ENCODE results near the gene NUMBL. TPM values are rescaled to one million over a fixed set of nuclear protein-coding genes. Genes with fewer than 3 reads are reported as not detected.

Gene NUMBL
- total RNA-seq, 1 experiment from 2014 or later: 14.5 TPM

DNA sequence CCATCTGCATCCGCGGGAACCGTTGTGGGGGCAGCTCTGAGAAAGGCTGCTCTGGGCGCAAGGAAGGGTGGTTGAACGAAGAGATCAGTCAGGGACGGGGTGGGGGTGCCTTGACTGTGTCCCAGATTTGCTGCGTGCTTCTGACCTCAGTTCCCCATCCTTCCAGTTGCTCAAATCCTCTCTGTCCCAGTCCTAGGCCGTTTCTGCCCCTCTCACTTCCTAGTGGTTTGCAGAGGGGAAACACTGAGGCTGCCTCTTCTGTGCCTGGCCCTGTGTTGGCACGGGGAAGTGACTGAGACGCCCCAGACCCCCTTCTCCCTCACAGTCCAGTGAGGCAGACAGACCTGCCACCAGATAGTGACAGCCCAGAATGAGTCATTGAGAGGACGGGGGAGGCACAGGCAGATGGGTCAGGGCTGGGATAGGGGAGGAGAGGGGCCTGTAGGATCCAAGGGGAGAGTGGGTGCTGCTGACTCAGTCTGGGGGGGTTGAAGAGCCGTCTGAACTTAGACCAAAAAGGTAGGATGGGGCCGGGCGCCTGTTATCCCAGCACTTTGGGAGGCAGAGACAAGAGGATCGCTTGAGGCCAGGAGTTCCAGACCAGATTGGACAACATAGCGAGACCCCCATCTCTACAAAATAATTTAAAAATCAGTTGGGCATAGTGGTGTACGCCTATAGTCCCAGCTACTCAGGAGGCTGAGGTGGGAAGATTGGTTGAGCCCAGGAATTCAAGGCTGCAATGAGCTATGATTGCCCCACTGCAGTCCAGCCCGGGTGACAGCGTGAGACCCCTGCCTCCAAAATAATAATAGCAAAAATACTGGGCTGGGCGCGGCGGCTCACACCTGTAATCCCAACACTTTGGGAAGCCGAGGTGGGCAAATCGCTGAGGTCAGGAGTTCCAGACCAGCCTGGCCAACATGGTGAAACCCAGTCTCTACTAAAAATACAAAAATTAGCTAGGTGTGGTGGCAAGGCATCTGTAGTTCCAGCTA is 26.5 kb downstream of the NUMBL start:
- Histone ChIP-seq H3K79me2 (ENCODE audit: low read length) (no peaks in the 10 kb centered on the region), H3K9me3 (ENCODE audit: low read length) (no peaks in the 10 kb centered on the region), H3K4me1 (ENCODE audit: insufficient read depth, low read length) (peaks cover 19% of the 10 kb centered on the region), H2AFZ (ENCODE audit: low read length) (peak overlapping the region; percentile 97), H3K9me2 (replicated peaks; ENCODE audit: low read length) (no peaks in the 10 kb centered on the region), H3F3A (ENCODE audit: low read length, unreplicated experiment) (no peaks in the 10 kb centered on the region), H3K9ac (ENCODE audit: low read length) (no peak overlapping the region), H3K4me2 (ENCODE audit: low read length) (peak overlapping the region; percentile 97), H3K27me3 (ENCODE audit: low read length) (no peaks in the 10 kb centered on the region), H4K20me1 (ENCODE audit: low read length) (no peaks in the 10 kb centered on the region), H3K4me3 (ENCODE audit: low read length) (peak overlapping the region; percentile 82), H3K27ac (ENCODE audit: low read length) (no peak overlapping the region), H3K36me3 (ENCODE audit: low read depth, low read length) (peaks cover 5% of the 10 kb centered on the region; the same call in 1 of the 2 replicates)
- ATAC-seq: no peak
- DNase-seq: peak; percentile 26
- BruUV-seq (replicated peaks): no TSS peak
- intact Hi-C loops (cut with micrococcal nuclease): loop anchor here (5.0 to 10.0 kb wide), 3 partner anchors 53 to 153 kb away; partner anchors contain the start of genes COQ8B, EGLN2 and ITPKC
- TF ChIP-seq, protein P1, sequence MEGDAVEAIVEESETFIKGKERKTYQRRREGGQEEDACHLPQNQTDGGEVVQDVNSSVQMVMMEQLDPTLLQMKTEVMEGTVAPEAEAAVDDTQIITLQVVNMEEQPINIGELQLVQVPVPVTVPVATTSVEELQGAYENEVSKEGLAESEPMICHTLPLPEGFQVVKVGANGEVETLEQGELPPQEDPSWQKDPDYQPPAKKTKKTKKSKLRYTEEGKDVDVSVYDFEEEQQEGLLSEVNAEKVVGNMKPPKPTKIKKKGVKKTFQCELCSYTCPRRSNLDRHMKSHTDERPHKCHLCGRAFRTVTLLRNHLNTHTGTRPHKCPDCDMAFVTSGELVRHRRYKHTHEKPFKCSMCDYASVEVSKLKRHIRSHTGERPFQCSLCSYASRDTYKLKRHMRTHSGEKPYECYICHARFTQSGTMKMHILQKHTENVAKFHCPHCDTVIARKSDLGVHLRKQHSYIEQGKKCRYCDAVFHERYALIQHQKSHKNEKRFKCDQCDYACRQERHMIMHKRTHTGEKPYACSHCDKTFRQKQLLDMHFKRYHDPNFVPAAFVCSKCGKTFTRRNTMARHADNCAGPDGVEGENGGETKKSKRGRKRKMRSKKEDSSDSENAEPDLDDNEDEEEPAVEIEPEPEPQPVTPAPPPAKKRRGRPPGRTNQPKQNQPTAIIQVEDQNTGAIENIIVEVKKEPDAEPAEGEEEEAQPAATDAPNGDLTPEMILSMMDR (conservative IDR thresholded peaks at IDR 0.05; ENCODE audit: low read depth, low read length): no peak
- ChIA-PET CTCF (interaction anchor here (0.6 kb wide), 1 partner anchor 17 kb away, joined by 3 read pairs; no protein-coding TSS in a partner anchor), POLR2A (ENCODE audit: unreplicated experiment) (interaction anchor here (0.6 kb wide), 1 partner anchor 14 kb away, joined by 5 read pairs; no protein-coding TSS in a partner anchor)

DNA sequence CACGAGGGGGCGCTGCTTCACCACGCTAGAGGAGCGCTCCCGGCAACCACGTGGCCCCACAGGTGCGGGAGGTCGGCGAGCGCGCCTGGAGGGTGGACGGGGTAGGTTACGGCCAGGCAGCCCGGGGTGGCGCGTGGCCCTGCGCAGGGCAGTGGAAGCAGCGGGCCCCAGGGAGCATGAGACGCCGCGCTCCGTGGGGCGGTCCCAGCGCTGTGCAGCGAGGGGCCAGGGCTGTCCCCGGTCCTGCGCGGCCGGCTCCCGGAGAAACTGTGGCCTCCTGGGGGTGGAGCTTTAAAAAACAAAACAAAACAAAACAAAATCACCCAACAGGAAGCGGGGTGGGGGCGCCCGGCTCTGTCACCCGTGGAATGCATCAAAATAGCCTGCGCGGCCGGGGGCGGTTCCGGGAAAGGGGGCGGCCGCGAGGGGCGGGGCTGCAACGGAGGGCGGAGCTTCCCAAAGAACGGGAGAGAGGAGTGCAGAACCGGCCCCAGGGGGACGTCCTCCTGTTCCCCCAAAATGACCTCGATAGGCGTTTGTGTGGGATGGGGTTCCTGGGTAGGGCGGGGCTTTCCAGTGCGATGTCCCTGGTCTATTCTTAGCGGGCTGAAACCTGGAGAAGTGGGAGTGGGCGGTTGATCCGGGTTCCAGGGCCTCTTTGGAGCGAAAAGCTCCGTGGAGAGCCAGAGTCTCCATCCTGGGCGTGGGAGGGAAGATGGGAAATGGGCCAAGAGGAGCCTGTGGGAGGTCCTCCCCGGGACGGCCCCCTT is 27.3 kb downstream of the NUMBL start:
- Histone ChIP-seq H3K9me2 (replicated peaks; ENCODE audit: low read length) (no peaks in the 10 kb centered on the region), H3K27ac (ENCODE audit: low read length) (peak overlapping the region; percentile 47), H3K9ac (ENCODE audit: low read length) (peak overlapping the region; percentile 76), H3K36me3 (ENCODE audit: low read depth, low read length) (no peaks in the 10 kb centered on the region), H3K4me2 (ENCODE audit: low read length) (peak overlapping the region; percentile 97), H4K20me1 (ENCODE audit: low read length) (no peaks in the 10 kb centered on the region), H3K27me3 (ENCODE audit: low read length) (no peaks in the 10 kb centered on the region), H3F3A (ENCODE audit: low read length, unreplicated experiment) (no peaks in the 10 kb centered on the region), H3K79me2 (ENCODE audit: low read length) (no peaks in the 10 kb centered on the region), H3K4me3 (ENCODE audit: low read length) (peak overlapping the region; percentile 82), H3K9me3 (ENCODE audit: low read length) (no peaks in the 10 kb centered on the region), H2AFZ (ENCODE audit: low read length) (peak overlapping the region; percentile 97), H3K4me1 (ENCODE audit: insufficient read depth, low read length) (peaks cover 19% of the 10 kb centered on the region)
- CTCF ChIA-PET: interaction anchor here (0.6 kb wide), 2 partner anchors 17 to 39 kb away, joined by 3 read pairs; no protein-coding TSS in a partner anchor
- intact Hi-C loops (cut with micrococcal nuclease): loop anchor here (5.0 to 10.0 kb wide), 3 partner anchors 54 to 154 kb away; partner anchors contain the start of genes COQ8B, EGLN2 and ITPKC
- DNase-seq (peak; percentile 82), ATAC-seq (peak; percentile 78)
- POLR2A ChIA-PET (ENCODE audit: unreplicated experiment): interaction anchor here (0.6 kb wide), 1 partner anchor 13 kb away, joined by 5 read pairs; no protein-coding TSS in a partner anchor
- BruUV-seq (replicated peaks): no TSS peak
- TF ChIP-seq, protein P1 (conservative IDR thresholded peaks at IDR 0.05; ENCODE audit: low read depth, low read length): peak; percentile 84; the same call in 1 of the 2 replicates
- TF ChIP-seq EZH2phosphoT487 (IDR thresholded peaks at IDR 0.05; ENCODE audit: borderline replicate concordance, low read length) (no peak; the same call in 1 of the 2 replicates), EZH2 (IDR thresholded peaks at IDR 0.05; ENCODE audit: low read length, unreplicated experiment) (no peak)

Data from PC-3 (cell line).